ENCODE data around the gene KCNMA1.

- TF ChIP-seq YY1 (IDR thresholded peaks at IDR 0.05; ENCODE audit: insufficient read depth, insufficient read length) (no peak), ZNF274 (IDR thresholded peaks at IDR 0.05; ENCODE audit: low read depth, low read length) (no peak)
These were observed 133.3 kb downstream of the KCNMA1 start for GRCh38 chr10:77504196-77504872.

All from NT2/D1 (cell line).